Activated CD8-positive, alpha-beta T cell treated with anti-CD3 and anti-CD28 coated beads, Interleukin-2, amount 10 ng/mL, durations not matched to agents 7 days and 5 days (primary cell): ENCODE measurements around the gene FAM117B. TPM values are rescaled to one million over a fixed set of nuclear protein-coding genes. Genes with fewer than 3 reads are reported as not detected.
"Not testable (repeated sequence)": the region's sequence is repeated elsewhere in the genome, so short reads cannot be mapped to it uniquely, and the experiment has no call there.

Experiments
- ATAC-seq: fragments of 150-1000 bp; cut with Tn5 transposase; one replicate; pipeline ENCODE4 v1.10.0; 2021; ENCODE audit warnings: moderate library complexity
- CTCF ChIA-PET: fragments of 350-600 bp; sonication (Branson Sonifier 250); formaldehyde crosslinking; loops from one replicate; lab custom pipeline; 2021; ENCODE audit warnings: antibody characterized with exemption; lab: Charles Lee
- POLR2A ChIA-PET: fragments of 350-600 bp; sonication (Branson Sonifier 250); formaldehyde crosslinking; loops from one replicate; lab custom pipeline; 2021; ENCODE audit warnings: antibody characterized with exemption; lab: Charles Lee
- DNase-seq: peaks from one replicate; pipeline ENCODE4 v3.0.0-alpha.2; 2020
- H3K27ac Mint-ChIP-seq: one replicate; pipeline ENCODE4 v1.8.0; 2021; ENCODE audit warnings: mild to moderate bottlenecking, mixed read lengths
- H3K27me3 Mint-ChIP-seq: one replicate; pipeline ENCODE4 v1.8.0; 2021; ENCODE audit warnings: low read depth, mixed read lengths
- H3K36me3 Mint-ChIP-seq: one replicate; pipeline ENCODE4 v1.8.0; 2021; ENCODE audit warnings: low read depth, mixed read lengths
- H3K4me1 Mint-ChIP-seq: one replicate; pipeline ENCODE4 v1.8.0; 2021; ENCODE audit warnings: low read depth, mixed read lengths
- H3K4me3 Mint-ChIP-seq: one replicate; pipeline ENCODE4 v1.8.0; 2021; ENCODE audit warnings: mild to moderate bottlenecking, mixed read lengths
- H3K9me3 Mint-ChIP-seq: one replicate; pipeline ENCODE4 v1.8.0; 2022; ENCODE audit warnings: mixed read lengths; ENCODE audit not compliant: insufficient read depth
- total RNA-seq, 2 experiments: library from RNA; stranded (reverse); gene quantifications; one replicate each; pipeline ENCODE4 v1.2.3, GENCODE V29; 2021

FAM117B gene
- total RNA-seq, 2 experiments from 2014 or later, result 17.1 to 18.8 TPM

GRCh38 chr2:202705446-202706020 is 70.8 kb downstream of the FAM117B start:
- ATAC-seq, result no peak
- Mint-ChIP-seq H3K36me3 (peaks cover 16% of the 10 kb centered on the region), H3K4me3 (no peak overlapping the region)

GRCh38 chr2:202714971-202715935 is 80.5 kb downstream of the FAM117B start:
- H3K27ac Mint-ChIP-seq, CTCF ChIA-PET: not testable (repeated sequence)

More at GRCh38 chr2:202705446-202706020, 70.8 kb downstream of the FAM117B start:
- Mint-ChIP-seq H3K4me1 (peaks cover 22% of the 10 kb centered on the region), H3K27me3 (no peaks in the 10 kb centered on the region), H3K9me3 (no peaks in the 10 kb centered on the region), H3K27ac (peak overlapping the region; percentile 14)
- DNase-seq, result no peak
- CTCF ChIA-PET, result no interaction called here
- POLR2A ChIA-PET, result interaction anchor here (1.0 kb wide), 1 partner anchor 71 kb away, joined by 3 read pairs; the partner anchor contains the start of gene FAM117B

GRCh38 chr2:202716114-202716718 is 81.4 kb downstream of the FAM117B start:
- no peak overlapping the region for H3K4me3 Mint-ChIP-seq

More at GRCh38 chr2:202714971-202715935, 80.5 kb downstream of the FAM117B start:
- Mint-ChIP-seq H3K4me1 (peaks cover 19% of the 10 kb centered on the region), H3K9me3 (peaks cover 29% of the 10 kb centered on the region), H3K36me3 (peaks cover 35% of the 10 kb centered on the region)
- H3K4me3 Mint-ChIP-seq, DNase-seq, POLR2A ChIA-PET, ATAC-seq, H3K27me3 Mint-ChIP-seq: not testable (repeated sequence)

GRCh38 chr2:202716953-202717597 is 82.3 kb downstream of the FAM117B start:
- CTCF ChIA-PET, result interaction anchor here (1.2 to 1.8 kb wide), 2 partner anchors 9 to 154 kb away, joined by 3 to 5 read pairs; no protein-coding TSS in a partner anchor
- no peaks in the 10 kb centered on the region for H3K27me3 Mint-ChIP-seq
- H3K4me3 Mint-ChIP-seq, result no peak overlapping the region

More at GRCh38 chr2:202716114-202716718, 81.4 kb downstream of the FAM117B start:
- ATAC-seq, result no peak
- H3K9me3 Mint-ChIP-seq, result peaks cover 29% of the 10 kb centered on the region
- H3K27me3 Mint-ChIP-seq, result no peaks in the 10 kb centered on the region
- peaks cover 35% of the 10 kb centered on the region for H3K36me3 Mint-ChIP-seq
- CTCF ChIA-PET, result no interaction called here
- POLR2A ChIA-PET, result no interaction called here
- H3K4me1 Mint-ChIP-seq, result peaks cover 19% of the 10 kb centered on the region
- no peak for DNase-seq
- H3K27ac Mint-ChIP-seq, result no peak overlapping the region

GRCh38 chr2:202717598-202718310 is 83.0 kb downstream of the FAM117B start:
- CTCF ChIA-PET, result interaction anchor here (1.2 to 1.8 kb wide), 2 partner anchors 8 to 153 kb away, joined by 3 to 5 read pairs; no protein-coding TSS in a partner anchor

More at GRCh38 chr2:202716953-202717597, 82.3 kb downstream of the FAM117B start:
- no peak for ATAC-seq
- POLR2A ChIA-PET, result interaction anchor here (1.1 kb wide), 1 partner anchor 82 kb away, joined by 3 read pairs; the partner anchor contains the start of gene FAM117B
- H3K9me3 Mint-ChIP-seq, result peaks cover 26% of the 10 kb centered on the region
- peaks cover 30% of the 10 kb centered on the region for H3K36me3 Mint-ChIP-seq
- no peak overlapping the region for H3K27ac Mint-ChIP-seq
- H3K4me1 Mint-ChIP-seq, result peaks cover 19% of the 10 kb centered on the region
- DNase-seq, result no peak

GRCh38 chr2:202718614-202719013 is 83.8 kb downstream of the FAM117B start:
- Mint-ChIP-seq H3K27me3 (no peaks in the 10 kb centered on the region), H3K27ac (no peak overlapping the region), H3K4me1 (peaks cover 19% of the 10 kb centered on the region), H3K9me3 (peaks cover 14% of the 10 kb centered on the region), H3K4me3 (no peak overlapping the region), H3K36me3 (peaks cover 18% of the 10 kb centered on the region)
- POLR2A ChIA-PET, result no interaction called here
- no peak for ATAC-seq
- CTCF ChIA-PET, result interaction anchor here (1.8 kb wide), 1 partner anchor 152 kb away, joined by 5 read pairs; no protein-coding TSS in a partner anchor
- no peak for DNase-seq

More at GRCh38 chr2:202717598-202718310, 83.0 kb downstream of the FAM117B start:
- peaks cover 25% of the 10 kb centered on the region for H3K36me3 Mint-ChIP-seq
- no peak overlapping the region for H3K4me3 Mint-ChIP-seq
- DNase-seq, result no peak
- peaks cover 19% of the 10 kb centered on the region for H3K4me1 Mint-ChIP-seq
- no peak for ATAC-seq
- POLR2A ChIA-PET, result interaction anchor here (1.1 kb wide), 1 partner anchor 83 kb away, joined by 3 read pairs; the partner anchor contains the start of gene FAM117B
- peaks cover 21% of the 10 kb centered on the region for H3K9me3 Mint-ChIP-seq
- H3K27ac Mint-ChIP-seq, result no peak overlapping the region
- H3K27me3 Mint-ChIP-seq, result no peaks in the 10 kb centered on the region

GRCh38 chr2:202720226-202720625 is 85.5 kb downstream of the FAM117B start:
- Mint-ChIP-seq H3K36me3 (peaks cover 18% of the 10 kb centered on the region), H3K4me3 (no peak overlapping the region), H3K27ac (no peak overlapping the region), H3K9me3 (peaks cover 14% of the 10 kb centered on the region), H3K27me3 (no peaks in the 10 kb centered on the region), H3K4me1 (peaks cover 19% of the 10 kb centered on the region)
- POLR2A ChIA-PET, result interaction anchor here (0.6 kb wide), 1 partner anchor 129 kb away, joined by 3 read pairs; no protein-coding TSS in a partner anchor
- no peak for ATAC-seq
- CTCF ChIA-PET, result interaction anchor here (1.0 kb wide), 1 partner anchor 131 kb away, joined by 3 read pairs; no protein-coding TSS in a partner anchor
- DNase-seq, result no peak

- ATAC-seq (no peak), DNase-seq (no peak)
- H3K27ac Mint-ChIP-seq, result no peak overlapping the region
- no peaks in the 10 kb centered on the region for H3K27me3 Mint-ChIP-seq
- H3K4me1 Mint-ChIP-seq, result peaks cover 14% of the 10 kb centered on the region
- ChIA-PET POLR2A (no interaction called here), CTCF (no interaction called here)
- no peak overlapping the region for H3K4me3 Mint-ChIP-seq
- peaks cover 6% of the 10 kb centered on the region for H3K9me3 Mint-ChIP-seq
- H3K36me3 Mint-ChIP-seq, result peaks cover 15% of the 10 kb centered on the region
These were observed 86.9 kb downstream of the FAM117B start for GRCh38 chr2:202721621-202722020.

- Mint-ChIP-seq H3K4me1 (no peaks in the 10 kb centered on the region), H3K9me3 (no peaks in the 10 kb centered on the region), H3K4me3 (no peak overlapping the region), H3K36me3 (peaks cover 16% of the 10 kb centered on the region), H3K27ac (no peak overlapping the region), H3K27me3 (no peaks in the 10 kb centered on the region)
- ATAC-seq, result no peak
- ChIA-PET CTCF (no interaction called here), POLR2A (no interaction called here)
- DNase-seq, result no peak
These were observed 89.0 kb downstream of the FAM117B start for GRCh38 chr2:202723746-202724145.

GRCh38 chr2:202726070-202726469 is 91.3 kb downstream of the FAM117B start:
- H3K4me3 Mint-ChIP-seq, result no peak overlapping the region
- no peak for DNase-seq
- H3K27me3 Mint-ChIP-seq, result no peaks in the 10 kb centered on the region
- ChIA-PET CTCF (interaction anchor here (0.9 kb wide), 1 partner anchor 9 kb away, joined by 3 read pairs; no protein-coding TSS in a partner anchor), POLR2A (no interaction called here)
- H3K36me3 Mint-ChIP-seq, result peaks cover 26% of the 10 kb centered on the region
- H3K9me3 Mint-ChIP-seq, result peaks cover 5% of the 10 kb centered on the region
- no peaks in the 10 kb centered on the region for H3K4me1 Mint-ChIP-seq
- no peak for ATAC-seq
- no peak overlapping the region for H3K27ac Mint-ChIP-seq
